IPS-NIHi7 (cell line): ENCODE measurements around the gene TSSK3.
"Not testable (repeated sequence)": the region's sequence is repeated elsewhere in the genome, so short reads cannot be mapped to it uniquely, and the experiment has no call there.

Source experiments
- DNase-seq: peaks from one replicate; pipeline ENCODE4 v3.0.0; 2012; ENCODE audit warnings: mixed read lengths; ENCODE audit errors: extremely low spot score

The TSSK3 gene

GRCh38 chr1:32361674-32362473 is 465 bp upstream of the TSSK3 start:
- DNase-seq: peak; percentile 65

GRCh38 chr1:32363713-32364112 is 1.4 kb downstream of the TSSK3 start:
- DNase-seq: no peak

- no peak for DNase-seq
Measured at GRCh38 chr1:32364836-32365235, 2.5 kb downstream of the TSSK3 start.

- DNase-seq: no peak
Measured at GRCh38 chr1:32365445-32365844, 3.1 kb downstream of the TSSK3 start.

GRCh38 chr1:32367912-32368635 is 5.7 kb downstream of the TSSK3 start:
- no peak for DNase-seq

- DNase-seq: no peak
Measured at GRCh38 chr1:32372149-32372756, 9.9 kb downstream of the TSSK3 start.

GRCh38 chr1:32373996-32374592 is 11.8 kb downstream of the TSSK3 start:
- DNase-seq: no peak

GRCh38 chr1:32376199-32376598 is 13.9 kb downstream of the TSSK3 start:
- no peak for DNase-seq

GRCh38 chr1:32377541-32378220 is 15.3 kb downstream of the TSSK3 start:
- no peak for DNase-seq

GRCh38 chr1:32380057-32380456 is 17.7 kb downstream of the TSSK3 start:
- no peak for DNase-seq

GRCh38 chr1:32386676-32387392 is 24.5 kb downstream of the TSSK3 start:
- DNase-seq: no peak

- no peak for DNase-seq
Measured at GRCh38 chr1:32388641-32389040, 26.3 kb downstream of the TSSK3 start.

- no peak for DNase-seq
Measured at GRCh38 chr1:32390904-32391870, 28.8 kb downstream of the TSSK3 start.

- no peak for DNase-seq
Measured at GRCh38 chr1:32392325-32392724, 30.0 kb downstream of the TSSK3 start.

GRCh38 chr1:32393136-32393535 is 30.8 kb downstream of the TSSK3 start:
- DNase-seq: no peak

GRCh38 chr1:32393832-32394140 is 31.4 kb downstream of the TSSK3 start:
- peak; percentile 56 for DNase-seq

- peak; percentile 99 for DNase-seq
Measured at GRCh38 chr1:32394141-32394889, 32.0 kb downstream of the TSSK3 start, which contains the start of gene BSDC1. Gene BSDC1, minus strand, starts transcription at chr1:32394441. Its CDS starts 27 bp downstream, at chr1:32394414.

- peak; percentile 46 for DNase-seq
Measured at GRCh38 chr1:32394890-32395432, 32.6 kb downstream of the TSSK3 start.

GRCh38 chr1:32396524-32396923 is 34.2 kb downstream of the TSSK3 start:
- not testable (repeated sequence) for DNase-seq
